Mesendoderm (in vitro differentiated cells): ENCODE results near the gene RHOH.

ENCODE experiments used
- DNase-seq: peaks from one replicate; pipeline ENCODE4 v3.0.0; 2013
- H2AK5ac ChIP-seq: 2 replicates; pipeline ENCODE4 v1.6.1; 2013; ENCODE audit warnings: low read length, inconsistent platforms
- H2BK120ac ChIP-seq: 2 replicates; pipeline ENCODE4 v1.6.1; 2013; ENCODE audit warnings: low read depth, mild to moderate bottlenecking, low read length, moderate library complexity, mixed read lengths
- H2BK15ac ChIP-seq: replicated peaks from 2 replicates; pipeline ENCODE4 v1.6.1; 2013; ENCODE audit warnings: low read depth, mild to moderate bottlenecking, moderate library complexity
- H2BK5ac ChIP-seq: 2 replicates; pipeline ENCODE4 v1.6.1; 2013; ENCODE audit warnings: low read length, inconsistent platforms
- H3K18ac ChIP-seq: 2 replicates; pipeline ENCODE4 v1.6.1; 2013; ENCODE audit warnings: mild to moderate bottlenecking, low read length, mixed read lengths
- H3K23ac ChIP-seq: one replicate; pipeline ENCODE4 v1.6.1; 2013; ENCODE audit warnings: low read length
- H3K27ac ChIP-seq: 2 replicates; pipeline ENCODE4 v1.5.1; 2013; ENCODE audit warnings: low read depth, mild to moderate bottlenecking, inconsistent platforms, low read length, moderate library complexity
- H3K27me3 ChIP-seq: 2 replicates; pipeline ENCODE4 v1.6.1; 2013; ENCODE audit warnings: low read length, control low read depth, mild to moderate bottlenecking, inconsistent platforms; ENCODE audit not compliant: insufficient read depth, poor library complexity
- H3K36me3 ChIP-seq: 2 replicates; pipeline ENCODE4 v1.6.1; 2013; ENCODE audit warnings: low read length, inconsistent platforms; ENCODE audit not compliant: control insufficient read depth, insufficient read depth
- H3K4ac ChIP-seq: one replicate; pipeline ENCODE4 v1.6.1; 2013; ENCODE audit warnings: low read depth, mild to moderate bottlenecking, low read length, moderate library complexity
- H3K4me1 ChIP-seq: 2 replicates; pipeline ENCODE4 v1.6.1; 2013; ENCODE audit warnings: low read depth, low read length, inconsistent platforms; ENCODE audit not compliant: control insufficient read depth
- H3K4me2 ChIP-seq: 2 replicates; pipeline ENCODE4 v1.6.1; 2013; ENCODE audit warnings: low read length
- H3K4me3 ChIP-seq: 2 replicates; pipeline ENCODE4 v1.5.1; 2013; ENCODE audit warnings: mild to moderate bottlenecking, low read length
- H3K56ac ChIP-seq: one replicate; pipeline ENCODE4 v1.6.1; 2013; ENCODE audit warnings: low read length
- H3K79me1 ChIP-seq: 2 replicates; pipeline ENCODE4 v1.6.1; 2013; ENCODE audit warnings: low read length, inconsistent platforms
- H3K79me2 ChIP-seq: 2 replicates; pipeline ENCODE4 v1.6.1; 2013; ENCODE audit warnings: mild to moderate bottlenecking, low read length; ENCODE audit not compliant: control insufficient read depth, insufficient read depth
- H3K9ac ChIP-seq: 2 replicates; pipeline ENCODE4 v1.6.1; 2013; ENCODE audit warnings: low read length, inconsistent platforms
- H4K5ac ChIP-seq: one replicate; pipeline ENCODE4 v1.6.1; 2013; ENCODE audit warnings: low read length
- H4K8ac ChIP-seq: one replicate; pipeline ENCODE4 v1.6.1; 2013; ENCODE audit warnings: low read depth, mild to moderate bottlenecking, control low read depth, low read length, moderate library complexity
- WGBS: extraction: QIAGEN DNeasy Blood & Tissue Kit; methylation state at CpG from one replicate; pipeline ENCODE4 v1.1.7; 2013; ENCODE audit warnings: low lambda C conversion rate, missing lambda C conversion rate; ENCODE audit not compliant: insufficient coverage; ENCODE audit errors: extremely low coverage; 5-methylcytosine and 5-hydroxymethylcytosine counted together

Gene RHOH

DNA sequence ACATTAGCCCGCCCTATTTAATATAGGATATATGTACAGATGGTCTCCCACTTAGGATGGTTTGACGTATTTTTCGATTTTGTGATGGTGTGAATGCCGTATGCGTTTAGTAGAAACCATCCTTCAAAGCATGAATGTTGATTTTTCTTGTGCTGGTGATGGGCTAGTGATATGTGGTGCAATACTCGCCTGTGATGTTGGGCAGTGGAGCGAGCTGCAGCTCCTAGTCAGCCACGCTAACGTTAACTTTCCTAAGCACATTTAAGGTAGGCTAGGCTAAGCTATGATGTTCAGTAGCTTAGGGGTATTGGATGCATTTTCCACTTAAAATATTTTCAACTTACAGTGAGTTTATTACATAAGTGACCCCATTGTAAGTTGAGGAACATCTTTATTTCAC lies 36.6 kb upstream of the RHOH start:
- Histone ChIP-seq H2BK5ac (peak overlapping the region; percentile 74), H3K4me2 (no peak overlapping the region), H3K27ac (no peak overlapping the region), H4K8ac (no peak overlapping the region), H3K27me3 (no peaks in the 10 kb centered on the region), H3K36me3 (peaks cover 2% of the 10 kb centered on the region), H3K79me1 (no peaks in the 10 kb centered on the region), H3K56ac (peak overlapping the region; percentile 66), H3K23ac (no peak overlapping the region), H3K79me2 (no peaks in the 10 kb centered on the region), H2BK120ac (no peak overlapping the region), H3K18ac (no peak overlapping the region), H2BK15ac (no peak overlapping the region), H3K9ac (peak overlapping the region; percentile 26), H4K5ac (no peak overlapping the region), H3K4ac (no peak overlapping the region), H2AK5ac (no peak overlapping the region), H3K4me3 (no peak overlapping the region), H3K4me1 (peaks cover 6% of the 10 kb centered on the region)
- DNase-seq = no peak
- no CpG with 5 or more reads among the region's 9 CpGs for WGBS

DNA sequence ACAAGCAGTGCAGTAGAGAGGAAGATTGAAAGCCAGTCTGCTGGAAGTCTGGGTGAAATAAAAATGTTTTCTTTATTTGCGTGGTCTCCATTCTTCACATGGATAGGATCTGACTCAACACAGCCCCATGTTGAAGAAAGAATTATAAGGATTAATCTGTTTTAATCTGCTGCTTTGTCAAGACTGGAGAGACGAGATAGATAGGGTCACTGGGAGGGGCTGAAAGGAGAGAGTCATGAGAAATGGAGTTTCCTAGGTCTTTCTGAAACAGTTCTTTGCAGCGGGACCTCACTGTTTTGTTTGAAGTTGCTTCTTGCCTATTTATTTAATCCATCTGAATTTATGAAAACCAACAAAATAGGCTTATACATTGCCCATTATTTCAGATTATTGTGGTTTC lies 32.4 kb upstream of the RHOH start:
- Histone ChIP-seq H3K27ac (no peak overlapping the region), H4K8ac (no peak overlapping the region), H3K4me3 (no peak overlapping the region), H3K27me3 (no peaks in the 10 kb centered on the region), H3K79me1 (no peaks in the 10 kb centered on the region), H3K4me2 (no peak overlapping the region), H2BK15ac (no peak overlapping the region), H3K79me2 (no peaks in the 10 kb centered on the region), H3K23ac (no peak overlapping the region), H3K9ac (no peak overlapping the region), H3K18ac (no peak overlapping the region), H2BK120ac (no peak overlapping the region), H3K4me1 (peaks cover 4% of the 10 kb centered on the region), H4K5ac (no peak overlapping the region), H2AK5ac (no peak overlapping the region), H3K56ac (no peak overlapping the region), H3K36me3 (peaks cover 2% of the 10 kb centered on the region), H2BK5ac (no peak overlapping the region), H3K4ac (no peak overlapping the region)
- no peak for DNase-seq
- WGBS = no CpG with 5 or more reads among the region's 3 CpGs

DNA sequence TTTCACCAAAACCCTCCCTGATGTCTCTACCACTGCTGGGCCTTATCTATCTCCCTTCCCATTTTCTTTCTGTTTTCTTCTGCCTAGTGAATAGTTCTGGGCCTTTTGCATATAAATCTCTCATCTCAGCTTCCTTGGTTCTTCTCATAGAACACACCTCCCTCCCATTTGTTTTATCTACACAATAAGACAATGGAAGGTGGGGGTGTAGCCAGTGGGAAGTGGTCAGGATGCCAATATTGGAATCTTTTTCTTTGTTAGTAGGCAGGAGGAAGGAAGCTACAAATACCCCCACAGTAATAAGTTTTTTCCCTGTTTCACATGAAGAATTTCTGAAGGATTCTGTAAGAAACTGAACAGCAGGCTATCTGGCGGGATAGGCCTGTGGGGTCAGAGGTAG lies 30.9 kb upstream of the RHOH start:
- no peak overlapping the region for H4K5ac ChIP-seq
- no peak overlapping the region for H2AK5ac ChIP-seq
- no peak overlapping the region for H2BK5ac ChIP-seq
- H3K9ac ChIP-seq = no peak overlapping the region
- WGBS = no CpG with 5 or more reads among the region's 1 CpG
- no peak overlapping the region for H2BK15ac ChIP-seq
- H3K27ac ChIP-seq = no peak overlapping the region
- H4K8ac ChIP-seq = no peak overlapping the region
- H3K4me1 ChIP-seq = peaks cover 1% of the 10 kb centered on the region
- H3K23ac ChIP-seq = no peak overlapping the region
- H2BK120ac ChIP-seq = no peak overlapping the region
- peaks cover 2% of the 10 kb centered on the region for H3K36me3 ChIP-seq
- no peaks in the 10 kb centered on the region for H3K27me3 ChIP-seq
- H3K56ac ChIP-seq = no peak overlapping the region
- H3K4ac ChIP-seq = no peak overlapping the region
- DNase-seq = no peak
- no peaks in the 10 kb centered on the region for H3K79me1 ChIP-seq
- H3K18ac ChIP-seq = no peak overlapping the region
- H3K79me2 ChIP-seq = no peaks in the 10 kb centered on the region
- no peak overlapping the region for H3K4me2 ChIP-seq
- H3K4me3 ChIP-seq = no peak overlapping the region

DNA sequence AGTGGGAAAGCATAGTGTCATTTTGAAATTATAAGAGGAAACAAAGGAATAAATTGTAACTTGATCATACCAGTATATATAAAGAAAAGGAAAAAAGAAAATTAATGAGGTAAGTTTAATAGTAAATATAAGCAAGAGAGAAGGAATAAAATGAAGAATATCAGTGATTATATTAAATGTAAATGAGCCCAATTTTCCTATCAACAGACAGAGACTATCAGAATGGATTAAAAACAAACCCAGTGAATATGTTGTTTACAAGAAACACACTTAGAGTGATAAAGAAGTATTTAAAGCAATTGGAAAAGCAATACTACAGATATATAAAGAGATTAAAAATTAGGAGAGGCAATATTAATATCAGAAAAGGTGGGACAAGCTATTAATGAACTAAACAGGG lies 28.8 kb upstream of the RHOH start:
- no peaks in the 10 kb centered on the region for H3K79me1 ChIP-seq
- H3K4me1 ChIP-seq = peaks cover 1% of the 10 kb centered on the region
- peaks cover 2% of the 10 kb centered on the region for H3K36me3 ChIP-seq
- H2BK120ac ChIP-seq = no peak overlapping the region
- H2BK15ac ChIP-seq = no peak overlapping the region
- H3K18ac ChIP-seq = no peak overlapping the region
- DNase-seq = no peak
- H2BK5ac ChIP-seq = no peak overlapping the region
- no peaks in the 10 kb centered on the region for H3K79me2 ChIP-seq
- H3K27ac ChIP-seq = no peak overlapping the region
- H3K56ac ChIP-seq = no peak overlapping the region
- H4K5ac ChIP-seq = no peak overlapping the region
- no peak overlapping the region for H2AK5ac ChIP-seq
- no peak overlapping the region for H3K23ac ChIP-seq
- no peaks in the 10 kb centered on the region for H3K27me3 ChIP-seq
- no peak overlapping the region for H3K4me3 ChIP-seq
- H3K4ac ChIP-seq = no peak overlapping the region
- H3K4me2 ChIP-seq = no peak overlapping the region
- H4K8ac ChIP-seq = no peak overlapping the region
- no peak overlapping the region for H3K9ac ChIP-seq

- Histone ChIP-seq H3K18ac (no peak overlapping the region), H3K27ac (no peak overlapping the region), H3K79me1 (no peaks in the 10 kb centered on the region), H3K4me2 (no peak overlapping the region), H3K23ac (no peak overlapping the region), H3K79me2 (no peaks in the 10 kb centered on the region), H3K56ac (no peak overlapping the region), H3K4me3 (no peak overlapping the region), H3K36me3 (no peaks in the 10 kb centered on the region), H3K9ac (no peak overlapping the region), H4K5ac (no peak overlapping the region), H4K8ac (no peak overlapping the region), H2BK120ac (no peak overlapping the region), H2AK5ac (no peak overlapping the region), H2BK15ac (no peak overlapping the region), H2BK5ac (no peak overlapping the region), H3K4ac (no peak overlapping the region), H3K27me3 (no peaks in the 10 kb centered on the region), H3K4me1 (no peaks in the 10 kb centered on the region)
- DNase-seq = no peak
These were observed 26.2 kb upstream of the RHOH start for GRCh38 chr4:40170588-40170987.

GRCh38 chr4:40173470-40173875 lies 23.4 kb upstream of the RHOH start:
- H3K4me3 ChIP-seq = no peak overlapping the region
- no peak overlapping the region for H2AK5ac ChIP-seq
- H2BK5ac ChIP-seq = no peak overlapping the region
- H3K56ac ChIP-seq = no peak overlapping the region
- no CpG with 5 or more reads among the region's 4 CpGs for WGBS
- H4K8ac ChIP-seq = no peak overlapping the region
- H3K27me3 ChIP-seq = no peaks in the 10 kb centered on the region
- no peaks in the 10 kb centered on the region for H3K79me1 ChIP-seq
- H3K9ac ChIP-seq = no peak overlapping the region
- H2BK15ac ChIP-seq = no peak overlapping the region
- H2BK120ac ChIP-seq = no peak overlapping the region
- no peak overlapping the region for H3K23ac ChIP-seq
- H3K79me2 ChIP-seq = no peaks in the 10 kb centered on the region
- H4K5ac ChIP-seq = no peak overlapping the region
- no peak overlapping the region for H3K4me2 ChIP-seq
- no peak overlapping the region for H3K27ac ChIP-seq
- no peaks in the 10 kb centered on the region for H3K36me3 ChIP-seq
- no peak for DNase-seq
- no peaks in the 10 kb centered on the region for H3K4me1 ChIP-seq
- no peak overlapping the region for H3K18ac ChIP-seq
- no peak overlapping the region for H3K4ac ChIP-seq
